ENCODE results near the gene RBPJL.
A peak's percentile ranks its signal among the peaks of the same experiment; 100 is the strongest.

Gene RBPJL

DNA sequence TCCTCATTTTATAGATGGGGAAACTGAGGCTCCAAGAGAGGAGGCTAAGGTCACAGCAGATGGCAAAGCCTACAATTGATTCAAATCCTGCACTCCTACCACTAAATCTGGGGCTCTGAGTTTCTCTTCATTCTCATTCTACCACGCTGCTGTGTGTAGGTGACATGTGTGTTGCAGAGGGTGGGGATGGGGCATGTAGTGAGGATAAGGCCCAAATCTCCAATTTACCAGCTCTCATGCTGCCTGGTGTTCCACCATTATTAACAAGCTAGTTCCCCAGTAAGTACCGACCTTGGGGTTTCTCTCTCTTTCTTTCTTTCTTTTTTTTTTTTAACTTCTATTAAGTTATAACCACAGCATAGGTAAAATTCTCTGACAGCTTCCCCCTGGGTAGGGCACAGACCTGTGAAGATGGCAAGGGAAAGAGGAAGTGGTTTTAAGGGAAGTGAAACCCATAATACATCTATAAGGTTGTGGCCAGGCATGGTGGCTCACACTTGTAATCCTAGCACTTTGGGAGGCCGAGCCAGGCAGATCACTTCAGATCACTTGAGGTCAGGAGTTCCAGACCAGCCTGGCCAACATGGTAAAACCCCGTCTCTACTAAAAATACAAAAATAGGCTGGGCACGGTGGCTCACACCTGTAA lies 14.4 kb downstream of the RBPJL start:
- no peak for DNase-seq

DNA sequence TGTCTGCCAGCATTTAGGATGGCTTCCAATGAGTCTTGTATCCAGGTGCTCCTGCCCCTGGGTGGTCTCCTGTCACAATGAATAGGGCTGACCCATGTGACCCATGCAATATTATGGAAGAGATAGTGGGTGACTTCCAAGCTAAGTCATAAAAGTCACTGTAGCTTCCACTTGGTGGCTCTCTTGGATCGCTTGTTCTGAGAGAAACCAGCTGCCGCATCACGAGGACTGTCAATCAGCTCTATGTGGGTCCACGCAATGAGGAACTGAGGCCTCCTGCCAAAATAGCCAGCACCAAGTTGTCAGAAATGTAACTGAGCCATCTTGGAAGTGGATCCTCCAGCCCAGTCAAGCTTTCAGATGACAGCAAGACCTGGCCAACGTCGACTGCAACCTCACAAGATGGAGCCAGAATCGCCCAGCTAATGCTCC lies 16.3 kb downstream of the RBPJL start:
- DNase-seq, result peak; percentile 15

GRCh38 chr20:45323731-45324130 lies 17.1 kb downstream of the RBPJL start:
- no peak for DNase-seq

DNA sequence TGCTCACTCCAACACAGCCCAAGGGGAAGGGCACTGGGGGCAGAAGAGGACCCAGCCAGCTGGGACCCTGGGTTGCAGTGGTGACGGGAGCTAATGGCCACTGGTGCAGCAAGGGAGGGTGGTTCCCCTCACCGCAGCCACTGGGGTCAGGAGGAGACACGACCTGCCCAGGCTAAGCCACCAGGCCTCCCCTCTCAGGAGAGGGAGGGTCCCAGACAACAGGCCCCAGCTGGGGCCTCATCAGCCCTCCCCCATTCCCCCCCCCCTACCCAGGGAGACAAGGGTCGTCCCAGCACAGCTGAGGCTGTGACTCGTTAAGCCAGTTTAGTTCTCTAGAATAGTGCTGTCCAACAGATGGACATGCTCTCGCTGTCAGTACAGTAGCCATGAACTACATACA lies 18.7 kb downstream of the RBPJL start:
- no peak for DNase-seq

DNA sequence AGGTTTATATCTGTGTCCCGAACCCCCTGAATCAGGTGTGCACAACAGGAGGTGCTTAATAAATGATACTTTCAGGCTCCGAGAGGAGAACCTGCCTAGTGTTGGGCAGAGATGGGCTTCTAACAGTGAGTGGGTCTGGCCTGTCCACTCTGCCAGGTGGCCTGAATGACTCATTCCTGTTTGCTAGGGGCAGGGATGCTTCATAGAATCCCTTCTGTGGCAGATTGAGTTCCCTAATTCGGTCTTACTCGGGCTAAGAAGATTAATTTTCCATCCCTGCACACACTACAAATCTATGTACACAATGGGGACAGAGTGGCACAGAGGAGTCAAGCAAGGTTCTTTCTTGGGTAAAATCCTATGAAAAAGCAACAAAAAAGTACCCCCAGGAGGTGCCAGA lies 21.8 kb downstream of the RBPJL start:
- DNase-seq, result no peak

GRCh38 chr20:45329497-45330319 lies 23.1 kb downstream of the RBPJL start:
- no peak for DNase-seq

GRCh38 chr20:45330476-45330875 lies 23.8 kb downstream of the RBPJL start:
- no peak for DNase-seq

GRCh38 chr20:45336530-45337366 lies 30.1 kb downstream of the RBPJL start:
- no peak for DNase-seq

- DNase-seq, result no peak
These were observed 30.9 kb downstream of the RBPJL start for GRCh38 chr20:45337367-45338120.

DNA sequence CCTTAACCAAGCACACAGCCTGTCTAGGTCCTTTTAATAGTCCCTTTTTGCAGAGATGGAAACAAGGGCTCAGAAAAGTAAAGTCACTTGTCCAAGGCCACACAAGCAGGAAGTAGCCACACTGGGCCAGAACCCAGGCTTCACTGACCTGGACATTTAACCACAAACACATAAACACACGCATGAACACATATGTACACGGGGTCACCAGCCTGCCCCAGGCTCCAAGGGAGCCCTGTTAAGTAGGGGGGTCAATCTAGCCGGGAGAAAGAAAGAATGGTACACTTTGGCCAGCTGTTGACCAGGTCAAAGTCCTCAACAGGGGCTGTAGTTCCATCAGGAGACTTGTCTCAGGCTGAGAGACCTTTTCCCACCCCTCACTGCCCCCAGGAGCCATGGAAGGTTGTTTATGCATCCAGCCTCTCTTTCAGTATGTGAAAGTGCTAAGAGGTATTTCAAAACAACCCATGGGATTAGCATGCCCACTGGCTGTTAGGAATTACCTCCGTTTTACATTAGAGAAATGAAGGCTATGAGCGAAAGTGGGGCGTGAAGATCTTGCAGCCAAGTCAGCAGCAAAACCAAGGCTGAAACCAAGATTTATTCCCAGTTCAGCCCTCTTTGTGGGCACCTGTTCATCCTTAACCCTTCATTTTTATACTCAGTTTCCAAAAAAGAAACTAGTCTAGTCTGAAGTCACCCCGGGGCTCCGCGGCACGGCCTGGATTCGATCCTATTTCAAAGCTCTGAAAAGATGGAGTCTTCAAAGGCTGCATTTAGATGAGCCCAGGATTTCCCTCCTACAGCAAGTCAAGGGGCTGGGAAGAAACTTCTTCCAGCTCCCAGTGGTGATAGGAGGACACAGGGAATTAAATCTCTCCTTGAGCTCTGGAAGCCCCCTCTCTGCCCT lies 31.7 kb downstream of the RBPJL start:
- no peak for DNase-seq

DNA sequence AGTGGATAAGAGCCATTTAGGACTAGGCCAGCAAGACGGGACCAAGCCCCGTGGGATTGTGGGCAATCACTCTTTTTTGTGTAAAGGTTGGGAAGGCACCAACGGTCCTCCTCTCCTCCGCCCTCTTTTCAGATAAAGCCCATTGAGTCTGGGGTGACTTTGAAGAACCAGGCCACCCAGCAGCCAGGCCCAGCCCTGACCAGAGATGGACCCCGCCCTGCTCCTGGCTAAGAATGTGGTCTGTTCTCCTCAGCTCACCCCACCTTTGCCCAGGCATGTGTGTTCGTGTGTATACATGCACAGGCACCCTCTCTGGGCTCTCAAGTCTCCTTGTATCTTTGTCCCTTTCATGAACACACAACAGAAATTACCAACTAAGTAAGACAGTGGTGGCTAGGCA lies 32.4 kb downstream of the RBPJL start:
- DNase-seq, result no peak

DNA sequence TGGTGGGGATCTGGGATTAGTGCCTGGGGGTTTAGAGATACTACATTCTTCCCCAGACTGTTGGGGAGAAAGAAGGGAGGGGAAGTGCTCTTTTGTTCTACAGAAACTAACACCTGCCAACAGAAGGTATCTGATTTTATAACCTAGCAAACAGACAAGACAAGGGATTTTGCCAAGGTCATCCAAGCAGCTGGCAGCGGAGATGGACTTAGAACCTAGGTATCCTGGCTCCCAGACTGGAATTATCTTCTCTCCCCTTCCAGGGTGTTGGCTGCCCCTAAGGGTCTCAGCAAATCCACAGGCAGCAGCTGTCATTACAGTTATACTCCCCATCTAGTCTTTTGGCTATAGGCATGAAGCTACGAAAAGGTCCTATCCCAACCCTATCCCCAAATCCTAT lies 33.2 kb downstream of the RBPJL start:
- DNase-seq, result no peak

GRCh38 chr20:45340236-45340847 lies 33.7 kb downstream of the RBPJL start:
- no peak for DNase-seq

DNA sequence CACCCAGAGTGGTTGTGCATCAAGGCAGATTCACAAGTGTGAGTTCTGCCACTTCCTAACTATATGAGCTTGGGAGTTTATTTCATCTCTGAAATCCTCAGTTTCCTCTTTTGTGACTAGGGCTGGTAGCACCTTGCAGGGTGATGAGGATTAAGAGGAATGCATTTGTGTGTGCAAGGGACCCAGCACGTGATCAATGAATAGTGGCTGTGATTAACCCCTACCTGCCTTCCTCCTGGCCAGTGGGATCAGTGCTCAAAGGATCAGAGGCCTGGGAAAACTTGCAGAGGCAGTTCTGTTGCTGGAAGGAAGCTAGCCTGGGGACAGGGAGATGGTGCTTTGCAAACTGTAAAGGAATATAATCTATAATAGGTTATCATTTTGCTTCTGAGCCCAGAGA lies 34.3 kb downstream of the RBPJL start:
- no peak for DNase-seq

DNA sequence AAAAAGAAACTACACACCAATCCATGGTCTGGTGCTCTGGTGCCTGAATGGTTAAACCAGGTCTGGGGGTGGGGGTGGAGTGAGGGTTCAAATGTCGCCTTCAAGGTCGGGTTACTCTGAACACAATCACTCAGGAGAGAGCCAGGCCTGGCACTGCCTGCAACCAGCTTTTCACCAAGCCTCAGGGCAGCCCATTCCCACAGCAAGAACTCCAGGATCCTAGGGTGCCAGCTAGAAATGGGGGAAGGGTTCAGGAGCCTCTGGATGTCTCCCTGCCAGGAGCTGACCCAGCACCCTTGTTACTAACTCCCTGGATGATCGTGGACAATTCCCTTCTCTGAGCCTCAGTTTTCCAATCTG lies 34.9 kb downstream of the RBPJL start:
- DNase-seq, result no peak

DNA sequence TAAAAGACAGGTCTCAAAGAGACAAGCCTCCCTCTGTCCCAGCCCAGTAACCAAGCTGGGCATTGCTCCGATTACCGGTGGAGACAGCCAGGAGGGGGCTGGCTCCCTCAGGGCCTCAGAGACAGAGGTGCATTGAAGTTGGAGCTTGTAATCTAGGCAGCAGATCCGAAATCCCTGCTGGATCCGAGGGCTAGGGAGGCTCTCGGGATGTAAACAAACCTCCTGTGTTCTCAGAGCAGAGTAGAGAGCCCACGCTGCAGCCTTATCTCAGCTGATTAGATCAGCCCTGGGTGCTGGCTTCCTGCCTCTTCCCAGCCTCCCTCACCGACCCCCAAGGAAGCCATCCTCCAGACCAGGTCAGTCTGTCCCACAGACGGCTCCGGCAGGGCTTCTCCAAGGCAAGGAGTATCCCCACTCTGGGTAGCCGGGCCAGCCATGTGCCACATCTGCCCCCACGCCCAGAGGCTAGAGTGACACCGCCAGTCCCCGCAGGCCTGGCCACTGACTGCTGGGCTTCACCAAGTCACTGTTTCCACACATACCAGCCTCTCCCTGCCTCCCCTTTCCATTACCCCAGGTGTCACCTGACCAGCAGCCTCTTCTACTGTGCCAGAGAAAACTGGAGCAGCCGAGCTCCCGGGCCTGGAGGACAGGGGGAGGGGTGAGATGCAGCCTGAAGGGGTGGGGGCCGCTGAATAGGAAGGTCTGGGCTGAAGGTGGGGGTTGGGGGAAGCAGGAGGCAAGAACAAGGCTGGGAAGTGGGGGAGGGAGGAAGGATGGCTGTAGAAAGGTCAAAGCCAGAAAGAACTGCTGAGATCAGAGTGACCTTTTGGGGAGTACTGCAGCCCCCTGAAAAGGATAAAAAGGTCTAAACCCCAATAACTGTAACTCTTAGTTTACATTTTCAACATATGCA lies 35.6 kb downstream of the RBPJL start:
- DNase-seq, result peak; percentile 42

GRCh38 chr20:45342855-45343531 lies 36.4 kb downstream of the RBPJL start:
- DNase-seq, result no peak

GRCh38 chr20:45343532-45344167 lies 37.0 kb downstream of the RBPJL start:
- DNase-seq, result no peak

Measured in NCI-H1092 treated with DMSO at 0.1 percent for 48 hours (cell line).